DOHH2 (cell line): Measurements from ENCODE around the gene DAZAP1.

Experiments used
- H3F3A ChIP-seq: fragments of 200-600 bp; sonication (generic), shearing (Covaris generic); 2 replicates; pipeline ENCODE4 v1.6.0; 2016; ENCODE audit warnings: antibody characterized with exemption, mild to moderate bottlenecking; ENCODE audit not compliant: control insufficient read depth, insufficient read depth
- H3K27ac ChIP-seq: fragments of 200-600 bp; sonication (generic); 2 replicates; pipeline ENCODE4 v1.5.1; 2014; ENCODE audit warnings: low read depth, mild to moderate bottlenecking, low read length, moderate library complexity
- H3K27me3 ChIP-seq: fragments of 200-600 bp; sonication (generic); 2 replicates; pipeline ENCODE4 v1.6.1; 2014; ENCODE audit warnings: mild to moderate bottlenecking, low read length, mixed read lengths; ENCODE audit not compliant: control insufficient read depth
- H3K36me3 ChIP-seq: fragments of 200-600 bp; sonication (generic); 2 replicates; pipeline ENCODE4 v1.6.1; 2014; ENCODE audit warnings: mild to moderate bottlenecking, low read length, moderate library complexity, mixed read lengths; ENCODE audit not compliant: control insufficient read depth
- H3K4me1 ChIP-seq: fragments of 200-600 bp; sonication (generic); 2 replicates; pipeline ENCODE4 v1.6.1; 2014; ENCODE audit warnings: mild to moderate bottlenecking, low read length, mixed read lengths; ENCODE audit not compliant: control insufficient read depth
- H3K4me2 ChIP-seq: fragments of 200-600 bp; sonication (generic); 2 replicates; pipeline ENCODE4 v1.6.0; 2014; ENCODE audit warnings: mild to moderate bottlenecking, low read length, moderate library complexity
- H3K4me3 ChIP-seq: fragments of 200-600 bp; sonication (generic); 2 replicates; pipeline ENCODE4 v1.5.1; 2014; ENCODE audit warnings: mild to moderate bottlenecking, low read length, mixed read lengths
- H3K79me2 ChIP-seq: fragments of 200-600 bp; sonication (generic); 2 replicates; pipeline ENCODE4 v1.6.1; 2014; ENCODE audit warnings: mild to moderate bottlenecking, low read length, mixed read lengths; ENCODE audit not compliant: control insufficient read depth
- H3K9me2 ChIP-seq: fragments of 200-600 bp; sonication (generic); replicated peaks from 2 replicates; pipeline ENCODE4 v1.6.1; 2014; ENCODE audit warnings: mild to moderate bottlenecking, low read length, mixed read lengths; ENCODE audit not compliant: control insufficient read depth
- H3K9me3 ChIP-seq: fragments of 200-600 bp; sonication (generic); 2 replicates; pipeline ENCODE4 v1.6.1; 2014; ENCODE audit warnings: antibody characterized with exemption, low read length, mixed read lengths; ENCODE audit not compliant: control insufficient read depth, insufficient read depth
- H4K20me1 ChIP-seq: fragments of 200-600 bp; sonication (generic); 2 replicates; pipeline ENCODE4 v1.6.0; 2014; ENCODE audit warnings: low read depth, mild to moderate bottlenecking, antibody characterized with exemption, low read length, moderate library complexity; ENCODE audit not compliant: control insufficient read depth, insufficient read depth
- CTCF ChIP-seq: fragments of 200-600 bp; sonication (generic); IDR thresholded peaks from one replicate; pipeline ENCODE4 v1.5.1; 2014; ENCODE audit warnings: antibody characterized with exemption, mild to moderate bottlenecking, low read depth, low read length; ENCODE audit not compliant: poor library complexity, severe bottlenecking
- EZH2phosphoT487 ChIP-seq: fragments of 200-600 bp; sonication (generic); IDR thresholded peaks from 2 replicates; pipeline ENCODE4 v1.6.1; 2017; ENCODE audit warnings: borderline replicate concordance, mild to moderate bottlenecking, antibody characterized with exemption, low read length, moderate library complexity, mixed read lengths

DAZAP1 gene

GRCh38 chr19:1482361-1483130 is 75.2 kb downstream of the DAZAP1 start:
- 0 out of 2 replicates have a peak, but pooled peaks cover 2% of the 10 kb centered on the region for H3F3A ChIP-seq
- TF ChIP-seq CTCF: no peak
- no peak for TF ChIP-seq EZH2phosphoT487
- H4K20me1 ChIP-seq: no peaks in the 10 kb centered on the region
- peaks cover 14% of the 10 kb centered on the region for H3K4me1 ChIP-seq
- peaks cover under 1% of the 10 kb centered on the region for H3K36me3 ChIP-seq
- no peak overlapping the region for H3K4me3 ChIP-seq
- no peaks in the 10 kb centered on the region for H3K9me3 ChIP-seq
- H3K27ac ChIP-seq: no peak overlapping the region
- H3K4me2 ChIP-seq: no peak overlapping the region
- no peaks in the 10 kb centered on the region for H3K9me2 ChIP-seq
- H3K27me3 ChIP-seq: no peaks in the 10 kb centered on the region
- peaks cover 13% of the 10 kb centered on the region for H3K79me2 ChIP-seq

GRCh38 chr19:1483131-1483978 is 76.0 kb downstream of the DAZAP1 start:
- Histone ChIP-seq H3K36me3 (no peaks in the 10 kb centered on the region), H4K20me1 (no peaks in the 10 kb centered on the region), H3K4me3 (no peak overlapping the region), H3K27me3 (no peaks in the 10 kb centered on the region), H3F3A (0 out of 2 replicates have a peak, but pooled peaks cover 2% of the 10 kb centered on the region), H3K27ac (no peak overlapping the region), H3K9me2 (no peaks in the 10 kb centered on the region), H3K79me2 (peaks cover 6% of the 10 kb centered on the region), H3K4me2 (no peak overlapping the region), H3K4me1 (peaks cover 8% of the 10 kb centered on the region), H3K9me3 (no peaks in the 10 kb centered on the region)
- TF ChIP-seq CTCF (no peak), EZH2phosphoT487 (no peak)

GRCh38 chr19:1483979-1484428 is 76.6 kb downstream of the DAZAP1 start:
- no peaks in the 10 kb centered on the region for H3K79me2 ChIP-seq
- H3K36me3 ChIP-seq: no peaks in the 10 kb centered on the region
- no peaks in the 10 kb centered on the region for H3K9me2 ChIP-seq
- H3K4me2 ChIP-seq: no peak overlapping the region
- TF ChIP-seq EZH2phosphoT487 (no peak), CTCF (no peak)
- H3K27me3 ChIP-seq: no peaks in the 10 kb centered on the region
- no peaks in the 10 kb centered on the region for H3K9me3 ChIP-seq
- 0 out of 2 replicates have a peak, but pooled peaks cover 2% of the 10 kb centered on the region for H3F3A ChIP-seq
- H3K4me1 ChIP-seq: peaks cover 8% of the 10 kb centered on the region
- H3K4me3 ChIP-seq: no peak overlapping the region
- H3K27ac ChIP-seq: no peak overlapping the region
- no peaks in the 10 kb centered on the region for H4K20me1 ChIP-seq
